Endothelial cell of umbilical vein (primary cell): Measurements from ENCODE around the gene MPL. TPM values are rescaled to one million over a fixed set of nuclear protein-coding genes. Genes with fewer than 3 reads are reported as not detected.
A peak's percentile ranks its signal among the peaks of the same experiment; 100 is the strongest.

Experiments
- BruUV-seq: library from RNA; stranded (reverse); fragments of 400-500 nt; replicated peaks from 2 replicates; lab custom pipeline; 2021; lab: Mats Ljungman, UMichigan
- CTCF ChIA-PET: fragments of 300-600, 350-600 bp; sonication (Branson Sonifier 250); formaldehyde crosslinking; loops from one replicate; lab custom pipeline; 2021; ENCODE audit warnings: antibody characterized with exemption, inconsistent platforms; lab: Charles Lee
- POLR2A ChIA-PET: fragments of 300-600, 350-600 bp; sonication (Branson Sonifier 250); formaldehyde crosslinking; loops from one replicate; lab custom pipeline; 2021; ENCODE audit warnings: antibody characterized with exemption, inconsistent platforms; lab: Charles Lee
- DNase-seq: peaks from one replicate; pipeline ENCODE4 v3.0.0-alpha.2; 2011; ENCODE audit warnings: low read depth, low spot score
- FAIRE-seq: peaks from 2 replicates; lab custom pipeline; 2011; peaks lifted over from hg19 to GRCh38; lab: Jason Lieb, UNC
- H2AFZ ChIP-seq: 2 replicates; pipeline ENCODE4 v1.6.0; 2012; ENCODE audit warnings: low read depth, low read length, control low read depth, inconsistent platforms
- H3K27ac ChIP-seq: 2 replicates; pipeline ENCODE4 v1.5.1; 2011; ENCODE audit warnings: low read depth, mild to moderate bottlenecking, control low read depth, low read length, moderate library complexity; ENCODE audit not compliant: insufficient read depth
- H3K27me3 ChIP-seq, 2 experiments: 2 replicates each; pipeline versions ENCODE4 v1.6.0 to v1.6.1; 2011; ENCODE audit warnings: low read length in 2 of 2, mixed read lengths in 1 of 2; ENCODE audit not compliant: control insufficient read depth in 2 of 2, insufficient read depth in 2 of 2
- H3K36me3 ChIP-seq, 2 experiments: 2 replicates in 1 of 2; 3 replicates in 1 of 2; pipeline ENCODE4 v1.5.1; 2011; ENCODE audit warnings: low read length in 2 of 2, mild to moderate bottlenecking in 1 of 2, moderate library complexity in 1 of 2; ENCODE audit not compliant: control insufficient read depth in 2 of 2, insufficient read depth in 2 of 2; ENCODE audit errors: extremely low read depth in 1 of 2
- H3K4me1 ChIP-seq: 3 replicates; pipeline ENCODE4 v1.5.1; 2011; ENCODE audit warnings: mild to moderate bottlenecking, low read length; ENCODE audit not compliant: control insufficient read depth, insufficient read depth; ENCODE audit errors: extremely low read depth
- H3K4me2 ChIP-seq: 2 replicates; pipeline ENCODE4 v1.6.1; 2011; ENCODE audit warnings: low read length, control low read depth, mixed read lengths; ENCODE audit not compliant: insufficient read depth
- H3K4me3 ChIP-seq, 3 experiments: fragments of 200-600 bp in 1 of 3; sonication (generic), shearing (Covaris generic) in 1 of 3; replicated peaks in 1 of 3; 2 replicates each; pipeline ENCODE4 v1.5.1; 2011 to 2016; ENCODE audit warnings: control low read depth in 3 of 3, low read length in 3 of 3, mild to moderate bottlenecking in 2 of 3, inconsistent platforms in 1 of 3, low read depth in 1 of 3, moderate library complexity in 1 of 3; ENCODE audit not compliant: insufficient read depth in 1 of 3
- H3K79me2 ChIP-seq: 2 replicates; pipeline ENCODE4 v1.6.0; 2012; ENCODE audit warnings: low read length, inconsistent platforms; ENCODE audit not compliant: control insufficient read depth, insufficient read depth
- H3K9ac ChIP-seq: replicated peaks from 2 replicates; pipeline ENCODE3; 2011; ENCODE audit warnings: low read length, control low read depth; ENCODE audit not compliant: insufficient read depth; ENCODE audit errors: extremely low read depth
- H3K9me1 ChIP-seq: replicated peaks from 3 replicates; pipeline ENCODE4 v1.6.0; 2011; ENCODE audit warnings: mild to moderate bottlenecking, low read length; ENCODE audit not compliant: control insufficient read depth, insufficient read depth; ENCODE audit errors: extremely low read depth
- H3K9me3 ChIP-seq: replicated peaks from 2 replicates; pipeline ENCODE4 v1.5.1; 2012; ENCODE audit warnings: low read length, inconsistent platforms; ENCODE audit not compliant: control insufficient read depth, insufficient read depth
- H4K20me1 ChIP-seq: replicated peaks from 2 replicates; pipeline ENCODE3; 2011; ENCODE audit warnings: mild to moderate bottlenecking, low read length; ENCODE audit not compliant: control insufficient read depth, insufficient read depth; ENCODE audit errors: extremely low read depth
- CTCF ChIP-seq, 2 donors: IDR thresholded peaks; 1 replicate in 1 of 2; 2 replicates in 1 of 2; pipeline ENCODE4 v1.5.1; 2011; ENCODE audit warnings: low read length in 2 of 2, mild to moderate bottlenecking in 2 of 2, moderate library complexity in 2 of 2, control low read depth in 1 of 2, inconsistent platforms in 1 of 2, low read depth in 1 of 2; ENCODE audit not compliant: insufficient read depth in 1 of 2; ENCODE audit errors: extremely low read depth in 1 of 2
- EZH2 ChIP-seq: IDR thresholded peaks from 2 replicates; pipeline ENCODE4 v1.6.1; 2012; ENCODE audit warnings: borderline replicate concordance, low read depth, mild to moderate bottlenecking, moderate library complexity, low read length, inconsistent platforms; ENCODE audit not compliant: severe bottlenecking
- FOS ChIP-seq: IDR thresholded peaks from 2 replicates; pipeline ENCODE4 v1.6.1; 2011; ENCODE audit warnings: mild to moderate bottlenecking, low read length, moderate library complexity, borderline replicate concordance; ENCODE audit not compliant: insufficient read depth
- GATA2 ChIP-seq: IDR thresholded peaks from 2 replicates; pipeline ENCODE4 v1.7.0; 2011; ENCODE audit warnings: low read depth, mild to moderate bottlenecking, moderate library complexity, mixed read lengths, low read length; ENCODE audit not compliant: insufficient read length, insufficient read depth
- JUN ChIP-seq: IDR thresholded peaks from 2 replicates; pipeline ENCODE4 v1.6.1; 2011; ENCODE audit warnings: borderline replicate concordance, low read depth; ENCODE audit not compliant: insufficient read length, insufficient read depth
- MAX ChIP-seq: IDR thresholded peaks from 2 replicates; pipeline ENCODE4 v1.6.1; 2011; ENCODE audit not compliant: insufficient read depth, insufficient read length
- MYC ChIP-seq: IDR thresholded peaks from one replicate; pipeline ENCODE4 v1.6.1; 2011; ENCODE audit warnings: mild to moderate bottlenecking, low read depth, low read length
- POLR2A ChIP-seq: IDR thresholded peaks from 2 replicates; pipeline ENCODE4 v1.6.1; 2012; ENCODE audit warnings: low read depth, mild to moderate bottlenecking, control low read depth, low read length
- POLR2AphosphoS5 ChIP-seq: IDR thresholded peaks from 2 replicates; pipeline ENCODE4 v1.6.1; 2012; ENCODE audit warnings: low read depth, mild to moderate bottlenecking, control low read depth, low read length, moderate library complexity; ENCODE audit not compliant: insufficient read depth
- dilution Hi-C: fragments of 300-500 bp; cut with MboI; formaldehyde crosslinking; loops from one replicate; pipeline ENCODE4 v1.15.0; 2019; ENCODE audit warnings: low sequenced_read_pairs; ENCODE audit not compliant: extremely low pct_ligation_motif_present
- intact Hi-C: fragments of 100-400 bp; cut with micrococcal nuclease; formaldehyde crosslinking; loops from one replicate; pipeline ENCODE4 v1.10.0; 2022
- polyA plus RNA-seq, 4 experiments: library from polyadenylated mRNA; depleted of rRNA in 3 of 4; stranded (reverse) in 3 of 4; unstranded in 1 of 4; fragments of >200 nt; gene quantifications; 2 replicates each; pipeline versions ENCODE4 v1.2.1 to v1.2.3, GENCODE V29; 2011 to 2012; ENCODE audit warnings: missing spikeins in 1 of 4
- total RNA-seq: library from RNA; stranded (reverse); gene quantifications from 2 replicates; pipeline ENCODE4 v1.2.3, GENCODE V29; 2021

MPL gene
- total and polyA plus RNA-seq, 2 donors (not counting 3 experiments of a cell fraction or from before 2014, with no cell fraction given): 0.14 to 0.24 TPM

GRCh38 chr1:43312663-43313515 lies 24.7 kb upstream of the MPL start:
- H3K9me1 ChIP-seq: no peaks in the 10 kb centered on the region
- intact Hi-C loops (no loop called here), dilution Hi-C loops (no loop called here)
- H2AFZ ChIP-seq: no peak overlapping the region
- H3K4me3 ChIP-seq: no peak overlapping the region
- no peaks in the 10 kb centered on the region for H4K20me1 ChIP-seq
- peaks cover 51 to 91% of the 10 kb centered on the region in 2 experiments for H3K36me3 ChIP-seq
- ChIA-PET POLR2A (interaction anchor here (1.0 kb wide), 1 partner anchor 9 kb away, joined by 3 read pairs; no protein-coding TSS in a partner anchor), CTCF (interaction anchor here (0.7 to 2.8 kb wide), 5 partner anchors 74 to 102 kb away, joined by 3 to 9 read pairs (median 3); no protein-coding TSS in a partner anchor)
- FAIRE-seq: no peak
- H3K79me2 ChIP-seq: peaks cover 6% of the 10 kb centered on the region
- no TSS peak for BruUV-seq
- no peaks in the 10 kb centered on the region for H3K4me1 ChIP-seq
- DNase-seq: no peak
- no peaks in the 10 kb centered on the region for H3K27me3 ChIP-seq
- H3K9me3 ChIP-seq: no peaks in the 10 kb centered on the region
- TF ChIP-seq EZH2 (no peak), POLR2AphosphoS5 (peak; percentile 30), GATA2 (no peak), POLR2A (peak; percentile 45), FOS (no peak), JUN (no peak), CTCF (IDR thresholded peaks at IDR 0.05; ENCODE audit: extremely low read depth in 1 of 2, insufficient read depth in 1 of 2, low read depth in 1 of 2, low read length in 2 of 2) (no peak), MAX (no peak), MYC (no peak)
- no peak overlapping the region for H3K4me2 ChIP-seq
- no peak overlapping the region for H3K9ac ChIP-seq
- H3K27ac ChIP-seq: no peak overlapping the region
